Transverse colon (tissue), 4 donors: ENCODE results near the gene DPH3. TPM values are rescaled to one million over a fixed set of nuclear protein-coding genes. Genes with fewer than 3 reads are reported as not detected.
A peak's percentile ranks its signal among the peaks of the same experiment; 100 is the strongest.

ENCODE experiments used
- DNase-seq: peaks from one replicate; pipeline ENCODE4 v3.0.0-alpha.2; 2019
- H3K27ac ChIP-seq, 4 donors: fragments of 200-600 bp; sonication (generic); 2 replicates each; pipeline ENCODE4 v1.5.1; 2016 to 2018; ENCODE audit warnings: inconsistent platforms in 4 of 4
- H3K27me3 ChIP-seq: fragments of 200-600 bp; sonication (generic); 2 replicates; pipeline ENCODE4 v1.5.1; 2017; ENCODE audit warnings: inconsistent platforms
- H3K36me3 ChIP-seq, 4 donors: fragments of 200-600 bp; sonication (generic); 2 replicates each; pipeline ENCODE4 v1.5.1; 2017 to 2019; ENCODE audit warnings: inconsistent platforms in 4 of 4
- H3K4me1 ChIP-seq, 4 donors: fragments of 200-600 bp; sonication (generic); 2 replicates each; pipeline ENCODE4 v1.5.1; 2017 to 2020; ENCODE audit warnings: inconsistent platforms in 4 of 4
- H3K4me3 ChIP-seq, 4 donors: fragments of 200-600 bp; sonication (generic); 1 replicate in 1 of 4; 2 replicates in 3 of 4; pipeline versions ENCODE4 v1.5.1 to v1.6.1; 2017 to 2019; ENCODE audit warnings: inconsistent platforms in 4 of 4
- H3K9me3 ChIP-seq, 2 donors: fragments of 200-600 bp; sonication (generic); 2 replicates each; pipeline ENCODE4 v1.5.1; 2017 to 2019; ENCODE audit warnings: inconsistent platforms in 2 of 2
- CTCF ChIP-seq, 5 experiments: fragments of 200-600 bp in 3 of 5; fragments of 450-650 bp in 2 of 5; sonication (generic) in 3 of 5; IDR thresholded peaks; 1 replicate in 2 of 5; 2 replicates in 3 of 5; pipeline ENCODE4 v1.5.1; 2016 to 2017; ENCODE audit warnings: antibody characterized with exemption in 5 of 5, inconsistent platforms in 3 of 5, mild to moderate bottlenecking in 2 of 5, moderate library complexity in 1 of 5
- EP300 ChIP-seq: sonication (generic); formaldehyde crosslinking; IDR thresholded peaks from one replicate; pipeline ENCODE4 v1.6.1; 2017; ENCODE audit warnings: antibody characterized with exemption, low read depth
- POLR2A ChIP-seq: fragments of 450-650 bp; IDR thresholded peaks from one replicate; pipeline ENCODE4 v1.6.1; 2016; ENCODE audit warnings: antibody characterized with exemption, mild to moderate bottlenecking, moderate library complexity
- POLR2AphosphoS5 ChIP-seq, 3 donors: sonication (generic); formaldehyde crosslinking; IDR thresholded peaks; one replicate each; pipeline ENCODE4 v1.6.1; 2016; ENCODE audit warnings: antibody characterized with exemption in 3 of 3
- WGBS, 2 donors: methylation state at CpG; one replicate each; pipeline ENCODE4 v1.1.5; 2018; ENCODE audit warnings: low coverage in 1 of 2; 5-methylcytosine and 5-hydroxymethylcytosine counted together
- in situ Hi-C, 4 donors: fragments of 200-750 bp; cut with MboI; loops; one replicate each; pipeline versions ENCODE4 v1.15.0 to v1.15.1; 2017; ENCODE audit warnings: low sequenced_read_pairs in 3 of 4, low pct_ligation_motif_present in 1 of 4, low pct_unique_long_range_greater_than_20kb in 1 of 4
- intact Hi-C: fragments of 100-400 bp; cut with DNase I; formaldehyde crosslinking; loops from one replicate; pipeline ENCODE4 v1.15.1; 2023; ENCODE audit warnings: low total_unique reads
- total RNA-seq, 4 donors: library from RNA; depleted of rRNA; stranded (reverse); fragments of >200 nt; gene quantifications; one replicate each; pipeline ENCODE4 v1.1.0, GENCODE V29; 2016

DPH3 gene
- total RNA-seq, 4 donors from 2014 or later: 5.0 to 22.4 (median 12.4) TPM

GRCh38 chr3:16295298-16295890, 30.7 kb upstream of the DPH3 start:
- 69 to 80% methylated on average over 2 to 3 of the region's 3 CpGs for WGBS, 2 donors
- intact Hi-C loops: no loop called here
- Histone ChIP-seq H3K27ac (no peak overlapping the region), H3K4me3 (no peak overlapping the region), H3K27me3 (no peaks in the 10 kb centered on the region), H3K4me1 (peaks cover 0 to 5% (median 0%) of the 10 kb centered on the region in 4 donors), H3K9me3 (peaks cover 0 to 6% of the 10 kb centered on the region in 2 donors), H3K36me3 (peaks cover 0 to 29% (median 12%) of the 10 kb centered on the region in 4 donors)
- no peak for DNase-seq
- in situ Hi-C loops: no loop called here
- TF ChIP-seq CTCF (IDR thresholded peaks at IDR 0.05) (no peak), POLR2AphosphoS5 (IDR thresholded peaks at IDR 0.05) (no peak), POLR2A (no peak), EP300 (no peak)

- intact Hi-C loops (no loop called here), in situ Hi-C loops (loop anchor here in 1 of 4 donors (5.0 kb wide), 1 partner anchor 257 kb away; no protein-coding TSS in a partner anchor)
- no peak for DNase-seq
- peaks cover 0 to 6% (median 0%) of the 10 kb centered on the region in 4 donors for H3K4me1 ChIP-seq
- peaks cover 0 to 29% (median 12%) of the 10 kb centered on the region in 4 donors for H3K36me3 ChIP-seq
- WGBS, 2 donors: 89% methylated on average over 3 to 5 of the region's 5 CpGs
- H3K9me3 ChIP-seq: peaks cover 0 to 6% of the 10 kb centered on the region in 2 donors
- H3K4me3 ChIP-seq: no peak overlapping the region
- H3K27ac ChIP-seq: no peak overlapping the region
- no peaks in the 10 kb centered on the region for H3K27me3 ChIP-seq
- TF ChIP-seq EP300: no peak
Observed at GRCh38 chr3:16294844-16295243, 30.1 kb upstream of the DPH3 start.

GRCh38 chr3:16290827-16291196, 26.1 kb upstream of the DPH3 start:
- H3K4me3 ChIP-seq: no peak overlapping the region
- peaks cover 0 to 6% of the 10 kb centered on the region in 2 donors for H3K9me3 ChIP-seq
- DNase-seq: no peak
- peaks cover 0 to 15% (median 5%) of the 10 kb centered on the region in 4 donors for H3K36me3 ChIP-seq
- 48 to 57% methylated on average over 2 of the region's 2 CpGs for WGBS, 2 donors
- intact Hi-C loops (no loop called here), in situ Hi-C loops (loop anchor here in 1 of 4 donors (5.0 kb wide), 1 partner anchor 261 kb away; no protein-coding TSS in a partner anchor)
- TF ChIP-seq EP300: no peak
- no peaks in the 10 kb centered on the region for H3K27me3 ChIP-seq
- H3K4me1 ChIP-seq: peaks cover 0 to 6% (median 0%) of the 10 kb centered on the region in 4 donors
- H3K27ac ChIP-seq: peak overlapping the region in 3 of 4 donors; percentile 6 to 23 (median 7)

- 13 to 70% methylated on average over 1 to 3 of the region's 3 CpGs for WGBS, 2 donors
- H3K27me3 ChIP-seq: no peaks in the 10 kb centered on the region
- H3K27ac ChIP-seq: peak overlapping the region in 1 of 4 donors; percentile 7
- peaks cover 0 to 6% of the 10 kb centered on the region in 2 donors for H3K9me3 ChIP-seq
- in situ Hi-C loops: loop anchor here in 1 of 4 donors (5.0 kb wide), 1 partner anchor 262 kb away; no protein-coding TSS in a partner anchor
- intact Hi-C loops: no loop called here
- peak; percentile 52 to 63 (median 61) for TF ChIP-seq CTCF (IDR thresholded peaks at IDR 0.05)
- no peak for TF ChIP-seq EP300
- peak; percentile 46 for DNase-seq
- H3K4me3 ChIP-seq: no peak overlapping the region
- H3K36me3 ChIP-seq: peaks cover 0 to 9% (median 2%) of the 10 kb centered on the region in 4 donors
- peaks cover 0 to 6% (median 0%) of the 10 kb centered on the region in 4 donors for H3K4me1 ChIP-seq
Observed at GRCh38 chr3:16290007-16290826, 25.5 kb upstream of the DPH3 start.
